VCaP (cell line): Measurements from ENCODE around the gene SIPA1L3.

Source experiments
- H3K27ac ChIP-seq: fragments of 450-650 bp; 2 replicates; pipeline ENCODE4 v1.5.1; 2017
- CTCF ChIP-seq: fragments of 450-650 bp; conservative IDR thresholded peaks from 2 replicates; pipeline ENCODE4 v1.5.1; 2017; ENCODE audit warnings: mild to moderate bottlenecking, moderate library complexity

Gene SIPA1L3

DNA sequence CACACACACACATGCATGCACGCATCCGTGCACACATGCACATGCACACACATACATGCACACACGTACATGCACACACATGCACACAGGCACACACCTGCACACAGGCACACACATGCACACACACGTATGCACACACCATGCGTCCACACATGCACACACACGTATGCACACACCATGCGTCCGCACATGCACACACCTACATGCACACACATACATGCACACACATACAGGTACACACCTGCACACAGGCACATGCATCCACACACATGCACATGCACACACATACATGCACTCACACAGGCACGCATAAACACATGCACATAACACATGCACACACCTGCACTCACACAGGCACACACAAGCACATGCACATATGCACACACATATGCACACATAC, 204.9 kb downstream of the SIPA1L3 start:
- no peak overlapping the region for H3K27ac ChIP-seq
- TF ChIP-seq CTCF: no peak

DNA sequence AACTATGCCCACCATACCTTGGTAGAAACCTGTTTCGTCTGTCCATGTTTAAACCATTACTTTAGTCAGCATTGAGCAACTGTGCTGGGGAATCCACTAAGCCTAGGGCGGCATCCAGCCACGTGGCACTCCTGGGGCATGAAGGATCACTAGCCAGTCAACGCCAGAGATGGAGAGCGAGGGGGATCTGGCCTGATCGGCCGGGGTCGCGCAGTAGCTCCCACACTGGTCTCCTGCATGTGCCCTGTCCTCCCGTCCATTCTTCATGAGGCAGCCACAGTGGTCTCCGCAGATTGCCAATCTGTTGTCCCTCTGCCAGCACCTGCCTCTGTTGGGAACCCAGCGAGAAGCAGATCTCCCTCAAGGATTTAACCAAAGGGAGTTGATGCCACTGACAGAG, 207.6 kb downstream of the SIPA1L3 start:
- H3K27ac ChIP-seq: no peak overlapping the region
- TF ChIP-seq CTCF: no peak

DNA sequence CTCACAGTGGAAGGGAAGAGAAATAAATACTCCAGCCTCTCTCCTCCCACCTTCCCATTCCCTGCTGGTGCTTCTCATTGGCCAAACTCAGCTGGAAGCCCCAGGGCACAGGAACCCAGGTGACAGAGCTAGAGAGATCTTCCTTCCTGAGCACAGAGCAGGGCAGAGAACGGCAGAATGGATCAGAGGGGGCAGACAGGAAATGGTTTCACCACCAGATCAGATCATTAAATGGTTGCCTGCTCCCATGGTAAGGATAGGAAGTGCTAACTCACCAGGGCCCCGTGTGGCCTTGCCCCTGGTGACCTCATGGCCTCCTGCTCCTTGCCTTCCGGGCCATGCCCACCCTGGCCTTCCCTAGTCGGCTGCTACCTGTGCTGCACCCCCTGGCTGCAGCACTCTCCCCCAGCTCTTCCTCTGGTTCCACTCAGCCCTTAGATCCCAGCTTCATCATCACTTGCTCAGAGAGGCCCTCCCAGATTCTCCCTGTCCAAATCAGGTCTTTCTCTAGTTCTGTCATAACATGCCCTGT, 208.3 kb downstream of the SIPA1L3 start:
- no peak overlapping the region for H3K27ac ChIP-seq
- no peak for TF ChIP-seq CTCF

DNA sequence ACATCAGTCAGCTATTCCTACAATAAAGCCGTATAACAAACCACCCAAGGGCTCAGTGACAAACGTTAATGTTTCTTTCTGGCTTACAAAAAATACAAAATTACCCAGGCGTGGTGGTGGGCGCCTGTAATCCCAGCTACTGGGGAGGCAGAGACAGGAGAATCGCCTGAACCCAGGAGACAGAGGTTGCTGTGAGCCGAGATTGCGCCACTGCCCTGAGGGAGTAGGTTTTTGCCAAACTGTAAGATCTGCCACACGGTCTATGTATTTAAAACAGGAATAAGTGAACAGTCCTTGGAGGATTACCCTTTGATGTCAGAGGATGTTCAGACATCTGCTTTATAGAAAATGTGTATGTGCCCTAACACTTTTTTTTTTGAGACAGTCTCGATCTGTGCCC, 211.2 kb downstream of the SIPA1L3 start:
- H3K27ac ChIP-seq: no peak overlapping the region
- TF ChIP-seq CTCF: no peak

GRCh38 chr19:38120471-38121025, 213.5 kb downstream of the SIPA1L3 start:
- no peak overlapping the region for H3K27ac ChIP-seq
- TF ChIP-seq CTCF: no peak

GRCh38 chr19:38122402-38123093, 215.5 kb downstream of the SIPA1L3 start:
- TF ChIP-seq CTCF: no peak
- no peak overlapping the region for H3K27ac ChIP-seq

- no peak overlapping the region for H3K27ac ChIP-seq
- no peak for TF ChIP-seq CTCF
These were observed 218.2 kb downstream of the SIPA1L3 start for GRCh38 chr19:38125238-38125637.
